ENCODE results near the gene TSPAN19.

DNA sequence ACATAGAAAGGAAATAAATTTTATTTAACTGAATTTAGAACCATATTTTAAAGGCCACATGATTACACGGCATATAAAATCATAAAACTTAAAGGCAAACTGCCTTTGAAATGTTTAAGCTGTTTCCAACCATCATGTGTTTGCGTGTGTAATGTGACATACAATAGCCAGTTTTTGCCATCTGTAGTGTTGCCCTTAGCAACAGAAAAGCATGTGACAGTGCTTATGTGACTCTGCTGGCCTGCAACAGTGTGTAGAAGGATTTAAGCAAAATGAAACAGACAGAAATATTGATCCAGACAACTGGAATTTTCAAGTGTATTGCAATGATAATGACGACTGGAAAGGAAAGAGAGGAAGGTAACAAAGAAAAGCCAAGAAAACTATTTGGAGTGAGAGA lies 49.5 kb downstream of the TSPAN19 start:
- TF ChIP-seq TAF1 (IDR thresholded peaks at IDR 0.05; ENCODE audit: borderline replicate concordance, low read depth, low read length), result no peak
- TF ChIP-seq POLR2A (IDR thresholded peaks at IDR 0.05; ENCODE audit: low read depth, low read length), result no peak

Data from GM12892 (cell line).